ENCODE measurements around the gene SETD7.

DNA sequence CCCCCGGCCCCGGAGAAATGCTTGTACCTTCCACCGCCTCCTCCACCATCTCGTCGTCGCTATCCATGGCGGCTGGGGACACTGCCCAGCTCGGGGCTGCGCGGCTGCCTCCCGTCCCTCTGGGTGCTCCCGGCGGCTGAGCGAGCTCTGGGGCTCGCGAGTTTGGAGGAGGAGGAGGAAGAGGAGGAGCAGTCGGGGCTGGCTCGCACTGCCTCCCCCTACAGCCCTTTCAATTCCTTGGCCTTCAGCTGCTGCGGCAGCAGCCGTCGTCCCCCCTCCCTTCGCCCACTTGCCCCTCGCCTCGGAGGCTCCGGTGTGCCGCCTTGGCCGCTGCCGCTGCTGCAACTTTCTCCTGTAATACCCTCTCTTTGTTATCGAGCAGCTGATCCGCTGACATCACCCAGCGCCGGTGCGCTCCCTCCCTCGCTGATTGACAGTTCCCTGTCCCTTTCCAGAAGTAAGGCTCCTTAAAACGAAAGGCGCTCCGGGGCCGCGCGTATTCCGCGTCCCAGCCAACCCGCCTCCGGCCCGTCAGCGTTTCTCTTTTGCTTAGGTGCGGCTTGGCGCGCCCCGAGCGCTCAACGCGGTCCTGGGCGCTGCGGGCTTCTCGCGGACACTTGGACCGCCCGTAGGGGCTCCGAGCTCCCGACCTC, at the start of gene SETD7:
- peak; percentile 81 for TF ChIP-seq POLR2A (IDR thresholded peaks at IDR 0.05)
- TF ChIP-seq, protein P1, sequence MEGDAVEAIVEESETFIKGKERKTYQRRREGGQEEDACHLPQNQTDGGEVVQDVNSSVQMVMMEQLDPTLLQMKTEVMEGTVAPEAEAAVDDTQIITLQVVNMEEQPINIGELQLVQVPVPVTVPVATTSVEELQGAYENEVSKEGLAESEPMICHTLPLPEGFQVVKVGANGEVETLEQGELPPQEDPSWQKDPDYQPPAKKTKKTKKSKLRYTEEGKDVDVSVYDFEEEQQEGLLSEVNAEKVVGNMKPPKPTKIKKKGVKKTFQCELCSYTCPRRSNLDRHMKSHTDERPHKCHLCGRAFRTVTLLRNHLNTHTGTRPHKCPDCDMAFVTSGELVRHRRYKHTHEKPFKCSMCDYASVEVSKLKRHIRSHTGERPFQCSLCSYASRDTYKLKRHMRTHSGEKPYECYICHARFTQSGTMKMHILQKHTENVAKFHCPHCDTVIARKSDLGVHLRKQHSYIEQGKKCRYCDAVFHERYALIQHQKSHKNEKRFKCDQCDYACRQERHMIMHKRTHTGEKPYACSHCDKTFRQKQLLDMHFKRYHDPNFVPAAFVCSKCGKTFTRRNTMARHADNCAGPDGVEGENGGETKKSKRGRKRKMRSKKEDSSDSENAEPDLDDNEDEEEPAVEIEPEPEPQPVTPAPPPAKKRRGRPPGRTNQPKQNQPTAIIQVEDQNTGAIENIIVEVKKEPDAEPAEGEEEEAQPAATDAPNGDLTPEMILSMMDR (IDR thresholded peaks at IDR 0.05) = peak in 1 of 4 donors; percentile 16
